HG02798 (cell line): Measurements from ENCODE around the gene PLEKHM1.
"Not testable (repeated sequence)": the region's sequence is repeated elsewhere in the genome, so short reads cannot be mapped to it uniquely, and the experiment has no call there.

ENCODE experiments used
- ATAC-seq: cut with Tn5 transposase; IDR thresholded peaks from one replicate; pipeline ENCODE4 v1.9.1; 2021; ENCODE audit warnings: mild to moderate bottlenecking; ENCODE audit not compliant: unreplicated experiment, poor library complexity

The PLEKHM1 gene

DNA sequence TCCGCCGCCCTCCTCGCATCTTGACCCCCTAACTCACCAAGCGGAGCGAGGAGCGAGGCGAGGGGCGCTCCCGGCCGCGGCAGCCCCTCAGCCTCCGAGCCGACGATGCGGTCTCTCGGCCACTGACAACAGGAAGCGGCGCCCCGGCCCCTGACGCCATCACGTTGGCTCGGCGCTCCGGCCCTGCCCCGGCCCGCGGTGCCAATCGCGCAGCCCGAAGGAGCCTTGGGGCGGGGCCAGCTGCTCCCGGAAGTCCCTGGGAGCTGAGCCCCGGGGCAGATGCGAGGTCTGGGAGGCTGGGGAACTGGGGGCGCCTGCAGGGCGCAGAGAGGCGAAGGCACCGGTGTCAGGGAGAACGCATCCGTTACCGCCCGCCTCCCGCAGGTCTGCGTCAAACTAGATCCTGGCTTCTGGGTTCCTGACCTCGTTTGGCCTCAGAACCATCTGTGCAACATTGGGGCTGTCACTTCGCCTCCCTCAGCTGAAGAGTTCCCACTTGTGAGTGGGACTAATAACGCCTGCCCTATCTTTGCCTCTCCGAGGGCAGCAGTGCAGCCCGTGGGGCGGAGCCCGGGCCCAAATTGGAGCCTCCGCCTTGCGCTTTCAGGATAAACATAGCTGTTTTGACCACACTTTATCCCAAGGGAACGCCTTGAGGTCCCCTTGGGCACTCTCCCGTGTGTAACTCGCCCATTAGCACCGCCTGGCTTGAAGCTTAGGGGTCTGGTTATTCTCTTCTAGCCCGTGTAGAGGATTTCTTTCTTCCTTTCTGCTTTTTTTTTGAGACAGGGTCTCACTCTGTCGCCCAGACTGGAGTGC lies at the start of gene PLEKHM1:
PLEKHM1 (minus strand) TSS at position 107 of the 819 bp plus-strand sequence. CDS start 8,237 bp downstream, outside the sequence.
- peak; percentile 94 for ATAC-seq

DNA sequence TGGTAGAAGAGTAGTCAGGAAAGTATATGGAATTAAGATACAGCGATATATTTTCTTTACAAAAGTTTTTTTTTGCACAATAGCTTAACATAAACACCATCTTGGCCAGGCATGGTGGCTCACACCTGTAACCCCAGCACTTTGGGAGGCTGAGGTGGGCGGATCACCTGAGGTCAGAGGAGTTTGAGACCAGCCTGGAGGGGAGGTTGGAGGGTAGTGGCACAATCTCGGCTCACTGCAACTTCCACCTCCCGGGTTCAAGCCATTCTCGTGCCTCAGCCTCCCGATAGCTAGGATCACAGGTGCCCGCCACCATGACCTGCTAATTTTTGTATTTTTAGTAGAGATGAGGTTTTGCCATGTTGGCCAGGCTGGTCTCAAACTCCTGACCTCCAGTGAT lies 47.6 kb upstream of the PLEKHM1 start:
- not testable (repeated sequence) for ATAC-seq

DNA sequence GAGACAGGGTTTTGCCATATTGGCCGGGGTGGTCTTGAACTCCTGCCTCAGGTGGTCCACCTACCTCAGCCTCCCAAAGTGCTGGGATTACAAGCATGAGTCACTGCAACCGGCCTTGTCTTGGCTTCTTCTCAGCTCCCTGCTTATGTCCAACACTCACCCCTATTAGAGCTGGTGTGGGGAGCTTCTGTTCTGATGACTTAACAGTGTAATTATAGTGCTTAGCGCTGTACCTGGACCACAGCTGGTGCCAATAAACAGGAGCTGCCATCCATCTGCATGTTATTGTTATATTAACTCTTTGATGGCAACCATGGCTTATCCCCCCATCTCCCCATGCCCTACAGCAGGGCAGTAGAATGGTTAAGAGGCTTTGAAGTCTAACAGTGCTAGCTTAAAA lies 15.6 kb upstream of the PLEKHM1 start:
- ATAC-seq, result not testable (repeated sequence)

DNA sequence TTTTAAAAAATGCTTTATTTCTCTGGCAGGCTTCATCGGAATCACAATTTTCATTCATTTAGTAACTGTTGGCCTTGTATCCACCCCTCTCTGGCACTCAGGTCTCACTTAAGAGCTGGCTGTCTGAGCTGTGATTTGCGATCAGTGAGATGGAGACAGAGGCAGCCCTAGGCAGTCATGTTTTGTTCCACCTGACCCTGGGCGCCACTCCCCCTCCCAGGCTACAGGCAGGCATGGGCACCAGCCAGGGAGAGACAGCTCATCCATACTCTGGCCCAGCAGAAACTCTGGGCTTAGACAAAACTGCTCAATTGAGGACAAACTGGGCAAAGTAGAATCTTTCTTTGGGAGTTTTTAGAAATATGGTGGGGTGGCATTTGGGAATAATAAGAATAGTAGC lies 14.7 kb upstream of the PLEKHM1 start:
- not testable (repeated sequence) for ATAC-seq

DNA sequence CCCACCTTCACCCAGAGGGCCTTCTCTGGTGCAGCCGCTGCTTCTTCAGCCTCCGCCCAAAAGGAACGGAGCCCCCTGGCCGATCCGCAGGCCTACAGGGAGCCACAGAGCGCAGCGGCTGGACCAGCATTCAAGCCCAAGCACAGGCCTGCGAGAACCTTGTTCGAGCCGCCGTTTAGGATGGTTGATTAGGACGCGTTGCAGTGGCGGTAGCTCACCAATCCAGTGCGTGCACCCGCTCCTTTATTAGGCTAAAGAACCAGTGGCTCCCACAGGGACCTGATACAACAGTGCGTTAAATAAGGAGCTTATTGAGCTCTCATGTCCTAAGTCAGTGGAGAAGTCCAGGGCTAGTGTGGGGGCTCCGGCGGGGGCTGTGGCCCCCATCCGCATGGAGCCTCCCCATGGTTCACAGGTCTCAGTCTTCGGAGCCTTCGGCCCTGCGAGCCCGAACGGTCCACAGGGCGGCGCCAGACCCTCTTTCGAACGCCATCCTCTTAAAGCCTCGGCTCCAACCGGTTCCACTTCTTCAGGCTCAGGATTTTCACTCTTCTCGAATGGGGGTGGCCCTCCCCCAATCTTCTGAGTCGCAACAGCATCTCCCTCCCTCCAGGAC lies 10.7 kb upstream of the PLEKHM1 start:
- not testable (repeated sequence) for ATAC-seq

DNA sequence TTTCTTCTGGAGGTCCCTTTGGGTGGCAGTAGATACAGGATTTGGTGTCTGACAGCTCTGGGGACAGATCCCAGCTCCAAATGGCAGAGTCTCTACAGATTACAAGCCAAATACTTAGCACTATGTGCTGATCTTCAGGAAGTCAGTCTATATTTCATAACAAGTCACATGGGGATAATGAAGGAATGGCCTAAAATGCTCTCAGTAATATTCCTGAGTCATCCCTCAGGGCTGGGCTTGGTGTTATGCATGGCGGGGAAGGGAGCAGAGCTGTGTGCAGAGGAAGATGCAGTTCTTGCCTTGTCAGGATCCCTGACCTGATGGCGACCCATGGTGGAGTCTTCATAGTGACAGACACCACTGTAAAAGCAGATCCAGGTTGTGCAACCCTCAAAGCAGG lies 10.0 kb upstream of the PLEKHM1 start:
- not testable (repeated sequence) for ATAC-seq

DNA sequence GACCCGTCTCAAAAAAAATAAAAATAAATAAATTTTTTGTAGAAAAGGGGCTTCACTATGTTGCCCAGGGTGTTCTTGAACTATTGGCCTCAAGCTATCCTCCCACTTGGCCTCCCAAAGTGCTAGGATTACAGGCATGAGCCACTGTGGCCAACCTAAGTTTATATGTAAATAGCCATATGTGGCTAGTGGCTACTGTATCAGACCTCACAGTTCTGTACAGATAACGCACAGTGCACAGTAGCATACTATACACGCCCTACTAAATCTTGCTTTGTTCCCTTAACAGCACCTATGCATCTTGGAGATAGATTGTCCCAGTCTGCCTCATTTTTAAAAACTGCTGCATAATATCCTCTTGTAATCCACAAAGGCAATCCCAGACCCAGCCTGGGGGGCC lies 8.7 kb upstream of the PLEKHM1 start:
- not testable (repeated sequence) for ATAC-seq

DNA sequence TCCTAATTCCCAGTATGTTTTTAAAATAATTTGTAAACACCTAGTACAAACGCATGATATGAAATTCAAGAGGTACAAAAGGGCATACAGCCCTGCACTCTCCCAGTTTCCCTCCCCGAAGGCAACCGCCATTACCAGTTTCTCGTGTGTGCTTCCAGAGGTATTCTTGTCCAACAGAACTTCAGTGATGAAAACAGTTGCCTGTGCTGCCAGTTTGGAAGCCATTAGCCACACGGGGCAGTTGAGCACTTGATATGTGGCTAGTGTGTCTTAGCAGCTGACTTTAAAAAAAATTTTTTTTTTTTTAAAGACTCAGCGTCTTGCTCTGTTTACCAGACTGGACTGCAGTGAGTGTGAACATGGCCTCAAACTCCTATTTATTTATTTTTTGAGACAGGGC lies 7.9 kb upstream of the PLEKHM1 start:
- ATAC-seq, result not testable (repeated sequence)

DNA sequence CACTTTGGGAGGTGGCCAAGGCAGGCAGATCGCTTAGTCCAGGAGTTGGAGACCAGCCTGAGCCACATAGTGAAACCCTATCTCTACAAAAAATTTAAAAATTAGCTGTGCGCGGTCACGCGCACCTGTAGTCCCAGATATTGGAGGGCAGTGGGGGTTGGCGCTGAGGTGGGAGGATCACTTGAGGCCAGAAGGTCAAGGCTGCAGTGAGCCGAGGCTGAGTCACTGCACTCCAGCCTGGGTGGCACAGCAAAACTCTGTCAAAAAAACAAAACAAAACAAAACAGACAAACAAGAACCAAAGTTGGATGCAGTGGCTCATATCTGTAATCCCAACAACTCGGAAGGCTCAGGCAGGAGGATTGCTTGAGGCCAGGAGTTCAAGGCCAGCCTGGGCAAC lies 6.9 kb upstream of the PLEKHM1 start:
- not testable (repeated sequence) for ATAC-seq

DNA sequence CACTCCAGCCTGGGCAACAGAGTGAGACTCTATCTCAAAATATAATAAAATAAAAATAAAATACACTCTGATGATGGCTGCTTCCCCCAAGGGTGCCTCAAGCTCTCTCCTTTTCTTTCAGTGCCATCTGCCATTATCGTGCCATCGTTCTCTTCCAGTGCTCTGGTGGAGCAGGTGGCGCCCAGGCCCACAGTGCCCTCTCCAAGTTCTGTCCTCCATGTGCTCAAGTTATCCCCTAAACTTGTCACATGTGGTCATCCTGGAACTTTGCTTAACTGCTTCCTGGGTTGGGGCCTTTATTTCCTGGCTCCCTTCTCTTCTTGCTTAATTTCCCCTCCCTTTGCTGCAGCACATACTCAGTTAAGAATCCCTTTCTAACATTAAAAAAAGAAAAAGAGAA lies 6.0 kb upstream of the PLEKHM1 start:
- ATAC-seq, result not testable (repeated sequence)

DNA sequence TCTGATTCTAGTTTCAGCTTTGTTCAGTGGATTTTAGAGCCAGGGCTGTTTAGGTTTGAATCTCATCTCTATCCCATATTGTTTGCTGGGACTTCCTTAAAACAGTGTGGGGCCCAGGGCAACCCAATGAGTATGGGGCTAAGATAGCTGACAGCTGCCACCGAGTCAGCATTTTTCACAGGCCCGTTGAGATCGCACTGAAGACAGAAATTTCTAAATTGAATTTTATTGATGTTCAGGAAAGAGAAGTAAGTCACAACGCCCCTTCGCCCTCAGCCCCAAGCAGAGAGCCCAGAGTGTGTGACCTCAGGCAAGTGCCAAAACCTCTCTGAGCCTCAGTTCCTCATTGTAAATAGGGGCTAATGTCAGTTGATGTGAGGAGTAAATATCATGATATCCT lies 4.0 kb upstream of the PLEKHM1 start:
- not testable (repeated sequence) for ATAC-seq

DNA sequence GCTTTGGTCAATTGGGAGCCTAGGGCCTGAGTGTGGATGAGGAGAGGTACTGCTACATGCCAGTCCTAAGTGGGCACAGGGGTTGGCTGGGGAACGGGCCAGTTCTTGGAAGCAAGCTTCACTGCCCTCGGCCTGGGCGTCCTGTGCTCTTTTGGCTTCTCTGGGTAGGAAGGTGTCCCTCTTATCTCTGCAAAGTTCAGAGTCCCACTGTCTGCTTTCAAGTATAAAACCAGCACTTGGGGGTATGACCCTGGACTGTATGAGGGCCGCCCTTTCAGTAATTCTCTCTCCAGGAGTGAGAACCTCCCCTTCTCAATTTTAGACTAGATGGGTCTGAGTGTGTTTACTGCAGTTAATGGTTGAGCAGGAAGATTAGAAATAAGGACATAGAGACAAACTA lies 1.6 kb upstream of the PLEKHM1 start:
- ATAC-seq, result not testable (repeated sequence)

DNA sequence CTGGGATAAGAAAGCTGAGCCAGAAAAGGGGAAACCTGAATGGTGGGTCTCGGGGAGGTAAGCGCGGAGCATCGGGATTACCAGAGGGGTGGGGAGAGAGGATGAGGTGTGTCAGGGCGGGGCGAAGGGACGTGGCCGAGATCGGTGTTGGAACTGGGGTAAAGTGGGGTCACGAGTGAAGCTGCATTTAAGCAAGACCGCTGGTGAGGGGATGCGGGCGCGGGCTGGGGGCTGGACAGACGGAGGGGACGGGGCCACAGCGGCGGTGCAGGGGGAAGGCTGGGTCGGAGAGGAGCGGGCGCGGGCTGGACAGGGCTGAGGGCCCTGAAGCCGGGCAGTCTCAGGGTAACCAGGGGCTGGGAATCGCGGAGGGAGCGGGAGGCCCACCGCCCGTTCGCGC lies 323 bp downstream of the PLEKHM1 start:
- ATAC-seq, result peak; percentile 30

DNA sequence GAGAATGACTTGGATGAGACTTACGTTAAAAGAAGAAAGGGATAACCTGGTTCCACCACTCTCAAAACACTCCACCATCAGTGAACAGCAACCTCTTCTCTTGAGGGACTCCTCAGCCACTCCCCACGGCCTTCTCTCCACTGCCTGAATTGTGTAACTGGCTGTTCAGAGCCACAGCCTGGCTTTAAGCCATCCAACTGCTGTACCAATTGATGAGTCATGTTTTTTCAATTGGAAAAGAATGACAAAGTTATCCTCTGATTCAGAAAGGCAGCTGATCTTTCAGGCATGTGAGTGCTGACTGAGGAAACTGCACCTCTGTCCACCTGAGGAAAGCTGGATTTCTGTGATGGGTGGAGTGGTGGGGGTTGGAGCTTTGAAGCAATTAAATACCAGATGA lies 2.8 kb downstream of the PLEKHM1 start:
- not testable (repeated sequence) for ATAC-seq

DNA sequence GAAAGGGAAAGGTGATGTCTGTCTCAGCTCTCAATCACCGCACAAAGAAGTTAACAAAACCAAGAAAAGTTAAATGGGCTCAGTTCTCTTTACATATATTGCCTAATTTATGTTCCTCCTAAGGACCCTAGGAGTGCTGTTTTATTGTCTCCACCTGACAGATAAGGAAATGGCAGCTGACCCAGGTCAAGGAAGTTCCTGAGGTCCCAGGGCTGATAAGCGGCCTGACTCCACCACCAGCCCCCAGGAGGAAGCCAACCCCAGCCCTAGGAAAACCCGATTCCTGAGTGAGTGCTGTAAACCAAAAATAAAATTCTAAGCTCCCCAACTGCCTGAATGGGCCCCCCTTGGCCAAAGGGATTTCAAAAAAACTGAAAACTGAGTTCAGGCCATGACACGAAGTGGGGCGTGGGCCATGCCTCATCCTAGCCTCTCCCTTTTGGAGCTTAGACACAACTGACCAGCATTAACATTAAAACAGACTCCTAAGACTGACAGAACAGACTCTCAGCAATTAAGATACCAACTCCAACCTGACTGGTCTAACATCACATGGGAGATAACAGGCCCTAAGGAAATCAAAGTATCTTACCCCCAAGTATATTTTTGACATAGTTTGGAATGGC lies 6.8 kb downstream of the PLEKHM1 start:
- not testable (repeated sequence) for ATAC-seq

DNA sequence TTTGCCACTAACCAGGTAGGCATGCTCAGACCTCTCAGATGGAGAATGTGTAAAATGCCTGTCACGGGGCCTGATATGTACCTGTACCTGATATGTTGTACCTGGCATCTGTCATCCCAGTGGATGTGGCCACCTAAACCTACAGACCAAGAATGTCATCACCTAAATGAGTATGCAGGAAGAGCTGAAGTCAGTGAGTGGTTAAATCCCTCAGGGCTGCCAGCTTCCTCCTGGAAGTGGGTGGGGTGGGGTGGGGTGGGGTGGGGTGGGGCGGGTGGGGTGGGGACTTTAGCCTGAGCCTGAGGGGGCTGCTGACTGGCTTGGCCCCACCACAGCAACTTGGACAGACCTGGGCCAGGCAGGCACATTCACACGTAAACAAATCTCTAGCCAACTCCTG lies 7.3 kb downstream of the PLEKHM1 start:
- ATAC-seq, result not testable (repeated sequence)

DNA sequence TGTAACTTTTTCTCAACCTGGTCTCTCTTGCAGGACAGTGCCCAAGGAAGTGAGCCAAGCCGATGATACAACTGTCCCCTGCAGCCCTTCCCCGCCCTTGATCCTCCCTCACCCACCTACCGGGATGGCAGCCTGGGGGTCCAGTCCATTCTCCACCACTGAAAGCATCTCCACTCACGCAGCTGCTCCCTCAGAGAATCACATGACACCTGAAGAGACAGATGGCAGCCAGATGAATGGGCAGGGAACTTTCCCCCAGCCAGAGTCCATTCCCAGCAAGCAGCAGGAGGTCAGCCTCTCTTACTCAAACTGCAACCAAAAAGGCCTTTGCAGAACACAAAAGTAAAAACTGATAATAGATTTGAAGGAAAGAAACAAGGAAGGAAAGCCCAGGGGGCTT lies 8.2 kb downstream of the PLEKHM1 start:
- ATAC-seq, result not testable (repeated sequence)

DNA sequence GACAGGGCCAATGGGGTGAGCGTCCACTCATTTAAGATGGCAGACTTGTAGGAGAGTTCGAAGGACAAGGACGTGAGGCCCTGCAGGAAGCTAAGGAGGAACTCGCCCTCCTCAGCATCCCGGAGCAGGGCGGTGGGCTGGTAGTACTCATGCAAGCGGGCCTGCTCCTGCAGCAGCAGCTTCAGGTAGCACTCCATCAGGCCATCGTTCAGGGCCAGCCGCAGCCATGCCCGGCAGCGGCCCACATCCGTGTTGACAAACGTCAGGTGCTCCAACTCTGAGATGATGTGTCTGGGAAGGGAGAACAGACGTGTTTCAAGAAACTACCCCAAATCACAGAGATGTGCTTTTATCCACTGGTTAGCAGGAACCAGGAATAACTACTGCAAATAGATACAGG lies 15.1 kb downstream of the PLEKHM1 start:
- not testable (repeated sequence) for ATAC-seq

DNA sequence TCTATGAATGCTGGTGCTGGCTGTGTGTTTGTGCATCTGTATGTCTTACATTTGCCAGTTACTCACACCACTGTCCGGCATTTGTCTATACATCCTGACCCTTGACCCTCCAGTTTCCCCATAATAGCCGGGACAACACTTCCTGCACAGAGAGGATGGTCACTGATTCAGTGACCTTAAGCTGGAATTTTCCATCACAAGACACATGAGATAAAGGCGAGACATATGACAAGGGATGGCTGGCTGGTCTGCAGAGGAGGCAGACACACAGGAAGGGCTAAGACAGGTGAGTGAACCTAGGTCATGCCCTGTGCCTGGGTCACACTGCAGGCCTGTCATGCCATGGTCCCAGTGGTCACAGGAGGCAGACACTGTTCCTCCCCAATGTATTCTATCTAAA lies 18.3 kb downstream of the PLEKHM1 start:
- ATAC-seq, result not testable (repeated sequence)

DNA sequence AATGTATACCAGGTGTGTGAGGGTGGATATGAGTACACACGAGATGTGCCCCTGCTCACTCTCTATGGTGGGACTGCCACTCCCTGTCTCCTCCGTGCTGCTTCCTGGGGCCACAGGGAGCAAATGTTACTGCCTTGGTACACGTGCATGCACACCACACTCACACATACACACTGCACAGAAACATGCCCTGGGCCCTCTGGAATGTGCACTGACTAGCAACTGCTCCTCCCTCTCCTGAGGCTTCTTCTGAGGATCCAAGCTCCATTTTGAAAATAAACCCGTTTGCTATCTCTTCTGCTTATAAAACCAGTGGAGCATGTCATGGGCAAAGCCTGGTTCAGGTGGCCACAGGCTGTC lies 21.3 kb downstream of the PLEKHM1 start:
- ATAC-seq, result not testable (repeated sequence)
